HepG2 (cell line): ENCODE measurements around the gene PRELP. TPM values are rescaled to one million over a fixed set of nuclear protein-coding genes. Genes with fewer than 3 reads are reported as not detected.

Source experiments
- ATAC-seq: fragments of 200-7000 bp; cut with Tn5 transposase; 3 replicates; pipeline ENCODE4 v1.9.1; 2020; ENCODE audit warnings: mild to moderate bottlenecking, moderate library complexity
- BruUV-seq: library from RNA; stranded (reverse); fragments of 400-500 nt; replicated peaks from 2 replicates; lab custom pipeline; 2021; lab: Mats Ljungman, UMichigan
- CTCF ChIA-PET: fragments of 300-600 bp; formaldehyde crosslinking; extraction: SDS; loops from one replicate; lab custom pipeline; 2021; ENCODE audit warnings: low total read pairs, inconsistent platforms, low intra/inter-chr PET ratio; lab: Yijun Ruan, JAX
- POLR2A ChIA-PET: fragments of 350-600 bp; sonication (Branson Sonifier 250); formaldehyde crosslinking; loops from one replicate; lab custom pipeline; 2020; ENCODE audit warnings: antibody characterized with exemption, inconsistent platforms; lab: Yijun Ruan, JAX
- DNase-seq: peaks from one replicate; pipeline ENCODE4 v3.0.0-alpha.2; 2015; ENCODE audit warnings: low spot score
- FAIRE-seq: peaks from 3 replicates; lab custom pipeline; 2011; peaks lifted over from hg19 to GRCh38; lab: Jason Lieb, UNC
- H2AFZ ChIP-seq: one replicate; pipeline ENCODE4 v1.6.1; 2011; ENCODE audit warnings: low read length, inconsistent platforms
- H3K27ac ChIP-seq: fragments of 300-600 bp; 3 replicates; pipeline ENCODE4 v1.8.0; 2011; ENCODE audit warnings: mixed run types, mild to moderate bottlenecking, mixed read lengths, low read length, inconsistent platforms; ENCODE audit not compliant: insufficient read depth; ENCODE audit errors: extremely low read length
- H3K27me3 ChIP-seq, 2 experiments: fragments of 200-600 bp in 1 of 2; 2 replicates in 1 of 2; 3 replicates in 1 of 2; pipeline versions ENCODE4 v1.6.0 to v1.8.0; 2011; ENCODE audit warnings: low read length in 2 of 2, mild to moderate bottlenecking in 2 of 2, moderate library complexity in 2 of 2, inconsistent platforms in 1 of 2; ENCODE audit not compliant: insufficient read depth in 2 of 2, control insufficient read depth in 1 of 2
- H3K36me3 ChIP-seq, 2 experiments: fragments of 200-600 bp in 1 of 2; replicated peaks in 1 of 2; 2 replicates in 1 of 2; 3 replicates in 1 of 2; pipeline versions ENCODE4 v1.5.1 to v1.8.0; 2011; ENCODE audit warnings: low read length in 2 of 2, inconsistent platforms in 1 of 2; ENCODE audit not compliant: insufficient read depth in 2 of 2, control insufficient read depth in 1 of 2
- H3K4me1 ChIP-seq: 2 replicates; pipeline ENCODE4 v1.5.1; 2012; ENCODE audit warnings: low read length, inconsistent platforms; ENCODE audit not compliant: insufficient read depth
- H3K4me2 ChIP-seq: 2 replicates; pipeline ENCODE4 v1.6.0; 2011; ENCODE audit warnings: low read depth, low read length, inconsistent platforms
- H3K4me3 ChIP-seq, 3 experiments: fragments of 200-600 bp in 1 of 3; sonication (generic), shearing (Covaris generic) in 1 of 3; replicated peaks in 1 of 3; 2 replicates each; pipeline ENCODE4 v1.5.1; 2011 to 2016; ENCODE audit warnings: low read length in 3 of 3, inconsistent platforms in 2 of 3, low read depth in 2 of 3, mild to moderate bottlenecking in 2 of 3, control low read depth in 1 of 3, mixed read lengths in 1 of 3; ENCODE audit not compliant: insufficient read depth in 1 of 3
- H3K79me2 ChIP-seq: one replicate; pipeline ENCODE4 v1.6.1; 2011; ENCODE audit warnings: low read length, inconsistent platforms; ENCODE audit not compliant: insufficient read depth
- H3K9ac ChIP-seq: 2 replicates; pipeline ENCODE4 v1.6.0; 2011; ENCODE audit warnings: mild to moderate bottlenecking, low read depth, low read length, inconsistent platforms; ENCODE audit not compliant: insufficient read depth
- H3K9me3 ChIP-seq: 2 replicates; pipeline ENCODE4 v1.5.1; 2012; ENCODE audit warnings: mild to moderate bottlenecking, low read length
- H4K20me1 ChIP-seq: 2 replicates; pipeline ENCODE4 v1.6.0; 2011; ENCODE audit warnings: inconsistent platforms, mild to moderate bottlenecking, low read length, moderate library complexity; ENCODE audit not compliant: insufficient read depth
- EP300 ChIP-seq, 3 experiments: sonication (generic) in 1 of 3; formaldehyde crosslinking in 1 of 3; IDR thresholded peaks; 2 replicates each; pipeline versions ENCODE4 v1.5.1 to v1.6.1; 2011 to 2020; ENCODE audit warnings: low read depth in 2 of 3, low read length in 2 of 3, borderline replicate concordance in 1 of 3, improper control_type of control experiment in 1 of 3, mild to moderate bottlenecking in 1 of 3, missing genetic modification reagents in 1 of 3, moderate library complexity in 1 of 3
- HMGXB4 ChIP-seq, 2 experiments: sonication (generic) in 1 of 2; formaldehyde crosslinking in 1 of 2; IDR thresholded peaks; 2 replicates each; pipeline versions ENCODE4 v1.4.0 to v1.6.1; 2018 to 2020; ENCODE audit warnings: missing genetic modification reagents in 2 of 2, borderline replicate concordance in 1 of 2, low read depth in 1 of 2, mild to moderate bottlenecking in 1 of 2, missing biosample characterization in 1 of 2
- HOXA7 ChIP-seq: sonication (generic); formaldehyde crosslinking; IDR thresholded peaks from 2 replicates; pipeline ENCODE4 v1.8.1; 2022; ENCODE audit warnings: mild to moderate bottlenecking, missing genetic modification reagents, moderate library complexity
- IRF2 ChIP-seq: IDR thresholded peaks from 2 replicates; pipeline ENCODE4 v1.6.1; 2018; ENCODE audit warnings: missing genetic modification reagents, missing compliant biosample characterization
- KLF6 ChIP-seq: IDR thresholded peaks from 2 replicates; pipeline ENCODE4 v1.8.0; 2016; ENCODE audit warnings: missing biosample characterization, missing genetic modification reagents
- NCOA1 ChIP-seq: sonication (generic); formaldehyde crosslinking; IDR thresholded peaks from 2 replicates; pipeline ENCODE4 v1.9.0; 2021; ENCODE audit warnings: missing genetic modification reagents
- SYNCRIP ChIP-seq: fragments of 200-400 bp; formaldehyde crosslinking; IDR thresholded peaks from 2 replicates; pipeline ENCODE4 v1.6.1; 2018; ENCODE audit warnings: mild to moderate bottlenecking, low read depth, low read length; ENCODE audit not compliant: insufficient read depth
- TRIM22 ChIP-seq: fragments of 450-650 bp; IDR thresholded peaks from 2 replicates; pipeline ENCODE4 v1.6.1; 2017
- ZGPAT ChIP-seq: IDR thresholded peaks from 2 replicates; pipeline ENCODE4 v1.6.1; 2016; ENCODE audit warnings: mild to moderate bottlenecking
- ZMAT5 ChIP-seq: sonication (generic); formaldehyde crosslinking; IDR thresholded peaks from 2 replicates; pipeline ENCODE4 v1.5.0; 2020; ENCODE audit warnings: mild to moderate bottlenecking, low read depth, missing genetic modification reagents, borderline replicate concordance
- ZNF160 ChIP-seq: sonication (generic); formaldehyde crosslinking; IDR thresholded peaks from 2 replicates; pipeline ENCODE4 v1.8.0; 2022; ENCODE audit warnings: mild to moderate bottlenecking, inconsistent platforms, missing genetic modification reagents
- ZNF607 ChIP-seq: sonication (generic); formaldehyde crosslinking; IDR thresholded peaks from 2 replicates; pipeline ENCODE4 v1.5.1; 2020; ENCODE audit warnings: missing genetic modification reagents, mild to moderate bottlenecking, borderline replicate concordance
- ZNF609 ChIP-seq: sonication (generic); formaldehyde crosslinking; IDR thresholded peaks from 2 replicates; pipeline ENCODE4 v1.4.0; 2020; ENCODE audit warnings: mild to moderate bottlenecking, missing genetic modification reagents, borderline replicate concordance
- ZNF768 ChIP-seq: sonication (generic); formaldehyde crosslinking; IDR thresholded peaks from 2 replicates; pipeline ENCODE4 v1.4.0; 2020; ENCODE audit warnings: missing genetic modification reagents
- ZNF772 ChIP-seq: sonication (generic); formaldehyde crosslinking; IDR thresholded peaks from 2 replicates; pipeline ENCODE4 v1.5.0; 2020; ENCODE audit warnings: mild to moderate bottlenecking, missing genetic modification reagents
- WGBS: methylation state at CpG from one replicate; pipeline ENCODE4 v1.1.6; 2017; ENCODE audit warnings: low lambda C conversion rate; 5-methylcytosine and 5-hydroxymethylcytosine counted together
- in situ Hi-C: cut with HindIII; loops from 2 replicates; pipeline ENCODE4 v1.10.0; 2017; ENCODE audit warnings: low pct_unique_long_range_greater_than_20kb; ENCODE audit not compliant: extremely low pct_ligation_motif_present
- intact Hi-C: fragments of 100-400 bp; cut with micrococcal nuclease; formaldehyde crosslinking; loops from one replicate; pipeline ENCODE4 v1.10.0; 2022; ENCODE audit not compliant: unreplicated experiment
- polyA plus RNA-seq, 8 experiments: library from polyadenylated mRNA; depleted of rRNA in 3 of 8; stranded (reverse) in 7 of 8; unstranded in 1 of 8; fragments of >200 nt; fragmentation: Illumina TruSeq in 4 of 8; extraction: Trizol in 4 of 8; gene quantifications; 2 replicates each; pipeline versions ENCODE4 v1.2.1 to v1.2.3, GENCODE V29; 2011 to 2016; ENCODE audit warnings: low read depth in 4 of 8, missing spikeins in 1 of 8, mixed read lengths in 1 of 8; ENCODE audit not compliant: insufficient read depth in 1 of 8
- total RNA-seq, 5 experiments: library from RNA; depleted of rRNA; stranded (reverse); fragments of >200 nt; fragmentation: Illumina TruSeq; extraction: Trizol; gene quantifications; 2 replicates each; pipeline ENCODE4 v1.2.3, GENCODE V29; 2016; ENCODE audit warnings: low read depth in 1 of 5

The PRELP gene
- total and polyA plus RNA-seq, 2 of the 13 experiments (the other 11 are each of a cell fraction or from before 2014, with no cell fraction given), result not detected

- DNase-seq, result no peak
- FAIRE-seq, result no peak
- no peak for ATAC-seq
- Histone ChIP-seq H3K27ac (no peak overlapping the region), H3K9me3 (no peaks in the 10 kb centered on the region), H3K36me3 (no peaks in the 10 kb centered on the region), H4K20me1 (no peaks in the 10 kb centered on the region), H2AFZ (no peak overlapping the region)
- intact Hi-C loops, result no loop called here
- TF ChIP-seq EP300 (IDR thresholded peaks at IDR 0.05; ENCODE audit: low read depth in 2 of 2, low read length in 2 of 2) (no peak), EP300 (CRISPR knock-in tag; IDR thresholded peaks at IDR 0.05; ENCODE audit: borderline replicate concordance) (no peak), ZGPAT (CRISPR knock-in tag) (no peak), TRIM22 (no peak), HOXA7 (CRISPR knock-in tag) (no peak), KLF6 (CRISPR knock-in tag) (no peak), NCOA1 (CRISPR knock-in tag) (no peak), ZNF609 (CRISPR knock-in tag) (no peak), ZMAT5 (CRISPR knock-in tag) (no peak), IRF2 (CRISPR knock-in tag) (no peak), HMGXB4 (CRISPR knock-in tag; IDR thresholded peaks at IDR 0.05; ENCODE audit: borderline replicate concordance in 1 of 2, low read depth in 1 of 2) (no peak), ZNF607 (no peak), ZNF772 (CRISPR knock-in tag) (no peak), SYNCRIP (no peak), ZNF768 (no peak), ZNF160 (CRISPR knock-in tag) (no peak)
- TF ChIP-seq, all 625 proteins: peak for 0
- no peaks in the 10 kb centered on the region for H3K4me1 ChIP-seq
- no peak overlapping the region for H3K4me2 ChIP-seq
- H3K4me3 ChIP-seq, result no peak overlapping the region
- no peak overlapping the region for H3K9ac ChIP-seq
- 11% methylated on average over 5 of the region's 5 CpGs for WGBS
- in situ Hi-C loops, result no loop called here
- H3K27me3 ChIP-seq, result peaks cover 1 to 16% of the 10 kb centered on the region in 2 experiments; a peak in 3 of 5 replicates
- BruUV-seq, result no TSS peak
- H3K79me2 ChIP-seq, result no peaks in the 10 kb centered on the region
- ChIA-PET CTCF (no interaction called here), POLR2A (no interaction called here)
Measured at GRCh38 chr1:203453016-203453415, 22.6 kb upstream of the PRELP start.
